Heart left ventricle (tissue), 13 donors: ENCODE measurements around the gene KIF3C.

ENCODE experiments used
- POLR2A ChIP-seq, 2 donors: fragments of 450-650 bp; IDR thresholded peaks; one replicate each; pipeline ENCODE4 v1.6.1; 2017; ENCODE audit warnings: antibody characterized with exemption in 2 of 2, mild to moderate bottlenecking in 2 of 2, moderate library complexity in 2 of 2
- TF ChIP-seq, protein P1 (sequence below), 12 donors: fragments of 200-600 bp; sonication (generic) in 4 of 12; IDR thresholded peaks; one replicate each; pipeline versions ENCODE4 v1.5.0 to v1.8.0; 2018 to 2022; ENCODE audit warnings: antibody characterized with exemption in 12 of 12, mild to moderate bottlenecking in 5 of 12
- donor health status: ischemic (EF 13 %, LVEDD 7.1; RV severe dilation, severe dysfunction).
- donor health status: DM: no; HTN: yes; CAD: no.
- donor health status: DM: no; HTN: no; CAD: no.
- donor health status: ischemic (EF 25% LVEDD 6.9; RV normal size, moderate dysfunction).
- donor health status: ischemic (EF 25% LVEDD 5.7; RV mildly dilated, moderate dysfunction).
- donor health status: ischemic (EF 35%, LVEDD 5.7; RV mildly dilated, moderate dysfunction).
- donor health status: nonischemic (EF 11% LVEDD 7.7; RV severe dilation, severe dysfunction).
- donor health status: DM: yes; HTN: yes; CAD: no.
- donor health status: PGD.
- donor health status: ischemic (EF 29% LVEDD 5.4; RV normal size, mild dysfunction).
- donor health status: nonischemic (EF 23%, LVEDD 6.1; RV moderate dilation, normal function).

DNA sequence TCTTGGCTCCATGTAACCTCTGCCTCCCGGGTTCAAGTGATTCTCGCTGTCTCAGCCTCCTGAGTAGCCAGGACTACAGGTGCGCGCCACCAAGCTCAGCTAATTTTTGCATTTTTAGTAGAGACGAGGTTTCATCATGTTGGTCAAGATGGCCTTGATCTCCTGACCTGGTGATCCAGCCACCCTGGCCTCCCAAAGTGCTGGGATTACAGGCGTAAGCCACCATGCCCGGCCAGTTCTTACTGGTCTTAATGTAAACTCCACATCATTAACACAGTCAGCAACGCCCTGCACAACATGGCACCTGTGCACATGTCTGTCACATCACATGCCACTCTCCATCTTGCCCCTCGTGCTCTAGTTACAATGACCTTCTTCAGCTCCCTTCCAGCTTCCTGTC, 5.8 kb upstream of the KIF3C start:
- TF ChIP-seq, protein P1, sequence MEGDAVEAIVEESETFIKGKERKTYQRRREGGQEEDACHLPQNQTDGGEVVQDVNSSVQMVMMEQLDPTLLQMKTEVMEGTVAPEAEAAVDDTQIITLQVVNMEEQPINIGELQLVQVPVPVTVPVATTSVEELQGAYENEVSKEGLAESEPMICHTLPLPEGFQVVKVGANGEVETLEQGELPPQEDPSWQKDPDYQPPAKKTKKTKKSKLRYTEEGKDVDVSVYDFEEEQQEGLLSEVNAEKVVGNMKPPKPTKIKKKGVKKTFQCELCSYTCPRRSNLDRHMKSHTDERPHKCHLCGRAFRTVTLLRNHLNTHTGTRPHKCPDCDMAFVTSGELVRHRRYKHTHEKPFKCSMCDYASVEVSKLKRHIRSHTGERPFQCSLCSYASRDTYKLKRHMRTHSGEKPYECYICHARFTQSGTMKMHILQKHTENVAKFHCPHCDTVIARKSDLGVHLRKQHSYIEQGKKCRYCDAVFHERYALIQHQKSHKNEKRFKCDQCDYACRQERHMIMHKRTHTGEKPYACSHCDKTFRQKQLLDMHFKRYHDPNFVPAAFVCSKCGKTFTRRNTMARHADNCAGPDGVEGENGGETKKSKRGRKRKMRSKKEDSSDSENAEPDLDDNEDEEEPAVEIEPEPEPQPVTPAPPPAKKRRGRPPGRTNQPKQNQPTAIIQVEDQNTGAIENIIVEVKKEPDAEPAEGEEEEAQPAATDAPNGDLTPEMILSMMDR (IDR thresholded peaks at IDR 0.05), result no peak
- TF ChIP-seq POLR2A (IDR thresholded peaks at IDR 0.05), result no peak
